ENCODE results near the gene ODAD2. TPM values are rescaled to one million over a fixed set of nuclear protein-coding genes. Genes with fewer than 3 reads are reported as not detected.

The ODAD2 gene
- total RNA-seq, 1 experiment from 2014 or later, result not detected

GRCh38 chr10:27857616-27858015, 141.3 kb downstream of the ODAD2 start:
- Histone ChIP-seq H3K27ac (ENCODE audit: low read length) (no peak overlapping the region), H3K36me3 (ENCODE audit: control insufficient read depth, insufficient read depth, low read length) (no peaks in the 10 kb centered on the region), H3K4me3 (ENCODE audit: low read depth in 2 of 2, low read length in 2 of 2) (no peak overlapping the region), H3K27me3 (ENCODE audit: control insufficient read depth, insufficient read depth, low read length) (no peaks in the 10 kb centered on the region), H3K9me3 (ENCODE audit: control insufficient read depth, insufficient read depth, low read depth, low read length) (no peaks in the 10 kb centered on the region), H3K4me1 (ENCODE audit: control insufficient read depth, insufficient read depth, low read length) (no peaks in the 10 kb centered on the region)
- in situ Hi-C loops (cut with HindIII; ENCODE audit: low pct_unique_long_range_greater_than_20kb, low sequenced_read_pairs) (no loop called here), intact Hi-C loops (cut with micrococcal nuclease; ENCODE audit: unreplicated experiment) (no loop called here)
- POLR2A ChIA-PET, result no interaction called here
- no TSS peak for BruUV-seq (replicated peaks)
- CTCF ChIA-PET, result no interaction called here
- TF ChIP-seq TCF7L2 (IDR thresholded peaks at IDR 0.05; ENCODE audit: low read depth, low read length) (no peak), REST (IDR thresholded peaks at IDR 0.05; ENCODE audit: insufficient read depth in 1 of 2, low read depth in 2 of 2, low read length in 1 of 2) (no peak), SIN3A (IDR thresholded peaks at IDR 0.05; ENCODE audit: borderline replicate concordance, insufficient read depth, low read depth, low read length) (no peak), POLR2AphosphoS5 (IDR thresholded peaks at IDR 0.05; ENCODE audit: low read depth, low read length) (no peak), CTCF (IDR thresholded peaks at IDR 0.05) (no peak)
- DNase-seq (ENCODE audit: low read depth, low spot score), result no peak
- ATAC-seq, result no peak

- Histone ChIP-seq H3K4me3 (ENCODE audit: low read depth in 2 of 2, low read length in 2 of 2) (no peak overlapping the region), H3K27me3 (ENCODE audit: control insufficient read depth, insufficient read depth, low read length) (no peaks in the 10 kb centered on the region), H3K9me3 (ENCODE audit: control insufficient read depth, insufficient read depth, low read depth, low read length) (no peaks in the 10 kb centered on the region), H3K27ac (ENCODE audit: low read length) (no peak overlapping the region), H3K36me3 (ENCODE audit: control insufficient read depth, insufficient read depth, low read length) (no peaks in the 10 kb centered on the region), H3K4me1 (ENCODE audit: control insufficient read depth, insufficient read depth, low read length) (no peaks in the 10 kb centered on the region)
- ATAC-seq (no peak), DNase-seq (ENCODE audit: low read depth, low spot score) (no peak)
- CTCF ChIA-PET, result no interaction called here
- POLR2A ChIA-PET, result no interaction called here
- TF ChIP-seq POLR2AphosphoS5 (IDR thresholded peaks at IDR 0.05; ENCODE audit: low read depth, low read length) (no peak), REST (IDR thresholded peaks at IDR 0.05; ENCODE audit: insufficient read depth in 1 of 2, low read depth in 2 of 2, low read length in 1 of 2) (no peak)
- intact Hi-C loops (cut with micrococcal nuclease; ENCODE audit: unreplicated experiment) (no loop called here), in situ Hi-C loops (cut with HindIII; ENCODE audit: low pct_unique_long_range_greater_than_20kb, low sequenced_read_pairs) (no loop called here)
- no TSS peak for BruUV-seq (replicated peaks)
Measured at GRCh38 chr10:27844223-27844622, 154.7 kb downstream of the ODAD2 start.
